Bone marrow (tissue), 2 donors: ENCODE results near the gene SMARCA1.
"Not testable (repeated sequence)": the region's sequence is repeated elsewhere in the genome, so short reads cannot be mapped to it uniquely, and the experiment has no call there.

Source experiments
- DNase-seq, 2 donors: peaks; one replicate each; lab custom pipeline; 2025; lab: John Stamatoyannopoulos, UW

Gene SMARCA1, protein sequence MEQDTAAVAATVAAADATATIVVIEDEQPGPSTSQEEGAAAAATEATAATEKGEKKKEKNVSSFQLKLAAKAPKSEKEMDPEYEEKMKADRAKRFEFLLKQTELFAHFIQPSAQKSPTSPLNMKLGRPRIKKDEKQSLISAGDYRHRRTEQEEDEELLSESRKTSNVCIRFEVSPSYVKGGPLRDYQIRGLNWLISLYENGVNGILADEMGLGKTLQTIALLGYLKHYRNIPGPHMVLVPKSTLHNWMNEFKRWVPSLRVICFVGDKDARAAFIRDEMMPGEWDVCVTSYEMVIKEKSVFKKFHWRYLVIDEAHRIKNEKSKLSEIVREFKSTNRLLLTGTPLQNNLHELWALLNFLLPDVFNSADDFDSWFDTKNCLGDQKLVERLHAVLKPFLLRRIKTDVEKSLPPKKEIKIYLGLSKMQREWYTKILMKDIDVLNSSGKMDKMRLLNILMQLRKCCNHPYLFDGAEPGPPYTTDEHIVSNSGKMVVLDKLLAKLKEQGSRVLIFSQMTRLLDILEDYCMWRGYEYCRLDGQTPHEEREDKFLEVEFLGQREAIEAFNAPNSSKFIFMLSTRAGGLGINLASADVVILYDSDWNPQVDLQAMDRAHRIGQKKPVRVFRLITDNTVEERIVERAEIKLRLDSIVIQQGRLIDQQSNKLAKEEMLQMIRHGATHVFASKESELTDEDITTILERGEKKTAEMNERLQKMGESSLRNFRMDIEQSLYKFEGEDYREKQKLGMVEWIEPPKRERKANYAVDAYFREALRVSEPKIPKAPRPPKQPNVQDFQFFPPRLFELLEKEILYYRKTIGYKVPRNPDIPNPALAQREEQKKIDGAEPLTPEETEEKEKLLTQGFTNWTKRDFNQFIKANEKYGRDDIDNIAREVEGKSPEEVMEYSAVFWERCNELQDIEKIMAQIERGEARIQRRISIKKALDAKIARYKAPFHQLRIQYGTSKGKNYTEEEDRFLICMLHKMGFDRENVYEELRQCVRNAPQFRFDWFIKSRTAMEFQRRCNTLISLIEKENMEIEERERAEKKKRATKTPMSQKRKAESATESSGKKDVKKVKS

DNA sequence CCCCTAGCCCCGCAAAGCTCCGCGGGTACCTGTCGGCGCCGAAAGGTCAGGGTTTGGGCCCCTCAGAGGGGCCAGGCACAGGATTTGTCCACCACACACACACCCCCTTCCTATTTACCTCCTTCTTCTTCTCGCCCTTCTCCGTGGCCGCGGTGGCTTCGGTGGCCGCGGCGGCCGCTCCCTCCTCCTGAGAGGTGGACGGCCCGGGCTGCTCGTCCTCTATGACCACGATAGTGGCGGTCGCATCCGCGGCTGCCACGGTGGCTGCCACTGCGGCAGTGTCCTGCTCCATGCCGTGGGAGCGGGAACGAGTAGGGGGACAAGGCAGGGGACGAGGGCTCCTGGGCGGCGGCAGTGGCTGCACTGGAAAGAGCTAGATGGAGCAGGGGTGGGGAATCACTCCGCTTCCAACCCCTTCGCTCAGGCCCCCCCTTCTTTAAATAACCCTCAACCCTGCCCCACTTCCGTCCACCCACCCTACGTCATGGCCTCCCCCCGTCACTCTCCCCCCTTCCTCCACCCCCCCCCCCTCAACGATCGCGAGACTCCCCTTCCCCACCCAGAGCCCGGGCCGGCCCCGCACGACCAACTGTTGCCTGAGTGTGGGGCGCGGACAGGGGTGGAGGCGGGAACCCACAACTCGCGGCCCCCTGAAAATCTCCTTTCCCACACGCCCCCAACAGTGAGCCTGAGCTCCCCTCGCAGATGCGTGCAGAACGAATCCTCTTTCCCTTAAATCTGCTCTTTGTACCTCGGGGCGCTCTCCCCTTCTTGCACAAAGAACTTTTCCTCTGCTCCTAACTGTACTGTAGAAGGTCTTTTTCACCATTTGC is at the start of gene SMARCA1:
Gene SMARCA1, minus strand, starts transcription at position 412 of the 833 bp plus-strand sequence. Its CDS starts 120 bp downstream, at position 292.
- DNase-seq: no peak

DNA sequence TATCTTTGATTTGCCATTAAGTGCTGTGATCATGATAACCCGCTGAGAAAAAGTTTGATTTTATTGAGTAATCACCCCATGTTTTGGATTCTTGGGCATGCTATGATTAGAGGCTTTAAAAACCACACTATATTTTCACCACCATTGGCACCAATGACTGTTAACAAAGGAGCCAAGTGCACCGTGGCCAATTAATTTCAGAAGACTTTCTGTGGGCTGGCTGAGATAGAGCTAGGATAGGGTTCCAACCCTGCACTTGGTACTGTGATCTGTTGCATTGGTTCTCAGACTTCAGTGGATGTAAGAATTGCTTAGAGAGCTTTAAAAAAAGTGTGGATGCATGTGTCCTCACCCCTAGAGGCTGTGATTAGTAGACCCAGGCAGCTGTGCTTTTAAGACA is 49.1 kb upstream of the SMARCA1 start:
- DNase-seq: no peak

DNA sequence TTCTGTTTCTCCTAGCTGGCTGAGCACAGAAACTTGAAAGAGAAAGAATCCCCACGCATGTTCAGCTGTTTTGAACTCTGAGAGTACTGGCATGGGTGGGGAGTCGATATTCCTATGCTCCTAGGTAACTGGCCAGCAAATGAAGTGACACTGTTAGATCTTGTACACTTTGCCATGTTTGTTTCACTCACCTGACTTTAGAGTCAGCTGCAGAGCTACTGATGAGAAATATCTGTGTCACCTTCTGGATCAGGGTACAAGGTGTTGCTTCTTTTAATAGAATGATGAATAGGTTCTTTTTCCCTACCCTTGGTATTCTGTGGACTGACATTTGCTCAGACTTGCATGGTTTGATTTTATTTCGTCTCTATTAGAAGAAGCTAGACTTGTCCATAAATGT is 45.1 kb upstream of the SMARCA1 start:
- DNase-seq: no peak

DNA sequence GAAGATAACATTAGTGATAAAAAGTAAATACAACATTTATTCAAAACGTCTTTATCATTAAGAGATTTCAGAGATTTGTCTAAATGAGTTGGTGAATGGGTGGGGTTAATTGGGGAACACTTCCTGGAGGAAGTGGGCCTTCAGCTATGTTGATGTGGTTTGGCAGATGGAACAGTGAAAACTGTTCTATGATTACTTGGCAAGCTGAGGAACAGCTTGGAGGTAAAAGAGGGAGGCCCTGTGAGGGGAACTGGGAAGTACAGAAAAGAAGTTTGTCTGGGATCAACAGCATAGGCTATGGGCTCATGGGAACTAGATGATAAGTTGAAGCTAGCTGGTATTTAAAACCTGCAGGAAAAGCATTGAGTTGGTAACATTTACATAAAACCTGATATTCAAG is 42.8 kb upstream of the SMARCA1 start:
- no peak for DNase-seq

DNA sequence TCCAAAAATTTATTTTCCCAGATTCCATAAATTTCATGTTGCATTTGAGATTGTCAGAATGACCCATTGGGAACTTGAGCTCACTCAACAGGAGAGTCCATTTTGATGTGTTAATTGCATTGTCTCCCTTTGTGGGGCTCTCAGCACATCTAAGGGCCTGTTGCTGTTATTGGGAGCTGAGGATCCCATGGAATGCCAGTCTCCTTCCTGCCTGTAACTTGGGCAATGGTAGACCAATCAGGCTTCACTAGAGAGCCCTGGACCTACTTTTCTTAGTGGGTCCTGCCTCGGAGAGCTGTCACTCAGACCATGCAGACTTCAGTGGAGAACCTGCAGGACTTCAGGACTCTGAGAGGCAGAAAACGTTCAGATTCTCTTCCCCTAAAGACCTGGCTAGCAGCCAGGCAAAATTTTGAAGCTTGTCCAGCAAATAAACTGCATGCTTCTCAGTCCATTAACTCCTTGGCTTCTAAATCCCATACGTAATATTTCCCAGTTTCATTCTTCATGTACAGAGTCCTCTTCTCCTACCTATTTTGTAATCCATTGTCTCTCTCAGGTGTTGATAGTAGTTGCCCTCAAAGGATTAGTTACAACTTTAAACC is 41.9 kb upstream of the SMARCA1 start:
- DNase-seq: no peak

DNA sequence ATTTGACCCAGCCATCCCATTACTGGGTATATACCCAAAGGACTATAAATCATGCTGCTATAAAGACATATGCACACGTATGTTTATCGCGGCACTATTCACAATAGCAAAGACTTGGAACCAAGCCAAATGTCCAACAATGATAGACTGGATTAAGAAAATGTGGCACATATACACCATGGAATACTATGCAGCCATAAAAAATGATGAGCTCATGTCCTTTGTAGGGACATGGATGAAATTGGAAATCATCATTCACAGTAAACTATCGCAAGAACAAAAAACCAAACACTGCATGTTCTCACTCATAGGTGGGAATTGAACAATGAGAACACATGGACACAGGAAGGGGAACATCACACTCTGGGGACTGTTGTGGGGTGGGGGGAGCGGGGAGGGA is 41.1 kb upstream of the SMARCA1 start:
- not testable (repeated sequence) for DNase-seq

DNA sequence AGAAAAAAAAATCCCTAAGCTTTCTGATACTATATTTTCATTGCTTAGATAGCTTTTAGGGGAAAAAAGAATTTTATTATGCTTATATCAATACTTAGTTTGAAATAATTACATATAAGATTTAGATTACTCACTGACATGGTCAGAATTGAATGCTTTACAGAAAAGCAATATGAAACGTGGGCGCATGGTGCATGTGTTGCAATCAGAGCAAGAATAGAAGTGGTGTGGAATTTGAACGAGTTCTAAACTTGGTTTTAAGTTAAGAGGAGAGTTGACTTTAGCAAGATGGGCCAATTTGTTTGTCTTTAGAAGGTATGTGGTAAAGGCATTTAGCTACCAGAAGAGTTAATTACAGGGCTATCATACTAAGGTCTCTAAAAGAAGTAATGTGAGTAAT is 38.2 kb upstream of the SMARCA1 start:
- DNase-seq: no peak

DNA sequence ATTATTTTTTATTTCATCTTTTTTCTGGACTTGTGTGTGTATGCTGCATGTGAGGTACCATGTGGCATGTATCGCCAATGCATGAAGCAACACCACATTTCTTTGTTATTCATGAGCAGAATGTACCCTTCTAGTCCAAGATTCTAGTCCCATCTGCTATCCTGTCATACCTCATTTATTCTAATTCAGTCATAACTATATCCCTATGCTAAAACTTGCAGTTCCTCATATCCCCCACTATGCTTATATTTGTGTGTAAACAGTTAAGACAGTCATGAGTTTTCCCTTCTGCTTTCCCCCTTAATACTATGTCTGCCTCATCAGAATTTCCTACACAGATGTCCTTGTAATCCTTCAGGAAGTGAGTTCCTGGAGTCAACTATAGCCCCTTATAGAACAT is 36.5 kb upstream of the SMARCA1 start:
- no peak for DNase-seq

DNA sequence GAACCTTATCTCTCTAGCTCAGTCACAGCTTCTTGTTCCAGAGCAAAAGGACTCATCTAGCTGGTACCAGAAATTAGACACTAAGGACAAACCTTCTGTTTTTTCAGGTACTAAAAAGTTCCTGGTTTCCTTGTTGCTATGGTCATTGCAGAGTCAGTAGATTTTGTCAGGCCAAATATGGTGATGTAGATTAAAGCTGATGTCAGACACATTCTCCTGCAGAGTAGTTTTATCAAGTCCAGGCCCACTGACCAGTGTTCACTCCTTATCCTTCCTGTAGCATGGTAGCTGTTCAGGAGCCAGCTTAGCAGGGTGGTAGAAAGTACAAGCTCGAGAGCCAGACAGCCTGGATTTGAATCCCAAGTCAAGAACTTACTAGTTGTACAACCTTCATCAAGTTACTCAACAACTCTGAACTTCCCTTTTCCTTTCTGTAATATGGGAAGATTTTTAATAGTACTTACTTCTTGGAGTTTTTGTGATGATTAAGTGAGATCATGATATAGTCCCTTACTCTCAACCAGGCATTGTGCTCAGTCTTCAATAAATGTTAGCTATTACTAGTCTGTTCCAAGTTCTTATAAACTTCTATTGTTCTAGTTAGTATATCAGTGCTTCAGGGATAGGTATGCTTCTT is 34.7 kb upstream of the SMARCA1 start:
- no peak for DNase-seq

DNA sequence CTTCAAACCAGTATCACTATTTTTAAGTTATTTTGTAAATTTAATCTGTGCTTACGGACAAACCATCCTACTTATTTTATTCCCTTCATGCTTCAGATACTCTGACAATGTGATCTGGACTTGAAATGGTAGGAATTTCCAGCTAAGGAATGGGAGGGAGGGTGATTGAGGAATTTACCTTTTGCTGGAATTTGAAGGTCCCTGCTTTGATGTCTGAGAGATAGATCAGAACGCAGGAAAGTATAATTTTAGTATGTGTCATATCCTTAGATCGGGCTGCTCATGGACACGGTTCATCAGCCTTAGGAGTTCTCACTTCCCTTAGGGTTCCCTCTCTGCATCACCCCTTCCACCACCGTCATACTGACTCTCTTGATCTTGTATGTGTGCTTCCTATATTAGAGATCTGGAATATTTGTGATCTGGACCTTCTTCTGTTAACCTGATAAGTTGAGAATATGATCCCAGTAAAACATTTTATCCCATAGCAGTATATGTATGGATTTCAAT is 33.6 kb upstream of the SMARCA1 start:
- no peak for DNase-seq

DNA sequence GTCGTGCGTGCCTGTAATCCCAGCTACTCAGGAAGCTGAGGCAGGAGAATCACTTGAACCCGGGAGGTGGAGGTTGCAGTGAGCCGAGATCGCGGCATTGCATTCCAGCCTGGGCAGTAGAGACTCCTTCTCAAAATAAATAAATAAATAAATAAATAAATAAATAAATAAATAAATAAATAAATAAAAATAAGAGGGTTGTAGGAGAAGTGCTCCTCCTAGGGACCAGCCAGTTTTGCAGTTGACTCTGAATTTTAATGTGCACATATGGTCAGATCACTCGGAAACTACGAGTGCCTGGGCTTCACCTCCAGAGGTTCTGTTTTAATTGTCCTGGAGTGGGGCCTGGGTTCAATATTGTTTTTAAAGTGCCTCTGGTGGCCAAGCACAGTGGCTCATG is 31.5 kb upstream of the SMARCA1 start:
- DNase-seq: not testable (repeated sequence)

DNA sequence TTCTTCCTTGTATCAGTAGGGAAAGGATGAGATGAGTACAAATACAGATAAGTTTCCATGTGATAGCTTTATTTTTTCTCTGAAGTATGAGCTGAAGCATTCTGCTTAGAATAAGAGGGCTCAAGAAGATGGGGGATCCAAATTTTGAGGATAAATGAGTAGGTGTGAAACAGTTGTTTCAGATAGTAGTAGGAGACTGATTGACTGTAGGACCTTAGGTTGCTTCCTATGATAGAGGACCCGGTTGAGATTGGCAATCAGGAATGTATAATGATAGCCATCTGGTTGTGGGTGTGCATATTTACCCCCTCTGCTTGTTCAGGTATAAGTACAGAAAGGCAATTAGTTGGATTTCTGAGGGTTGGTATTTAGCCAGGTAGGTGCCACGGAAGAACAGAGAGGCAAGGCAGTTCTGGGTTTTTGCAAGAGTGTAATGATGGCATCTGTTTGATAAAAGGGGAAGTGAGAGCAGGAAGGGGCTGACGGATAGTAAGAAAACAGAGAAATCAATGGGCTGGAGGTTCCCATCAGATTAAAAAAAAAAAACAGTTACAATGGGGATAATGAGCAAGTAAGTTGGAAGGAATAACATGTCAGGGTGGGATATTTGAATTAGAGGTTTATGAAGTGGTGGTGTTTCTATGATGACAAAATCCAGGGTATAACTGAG is 30.5 kb upstream of the SMARCA1 start:
- DNase-seq: peak in 1 of 2 donors; percentile 23

DNA sequence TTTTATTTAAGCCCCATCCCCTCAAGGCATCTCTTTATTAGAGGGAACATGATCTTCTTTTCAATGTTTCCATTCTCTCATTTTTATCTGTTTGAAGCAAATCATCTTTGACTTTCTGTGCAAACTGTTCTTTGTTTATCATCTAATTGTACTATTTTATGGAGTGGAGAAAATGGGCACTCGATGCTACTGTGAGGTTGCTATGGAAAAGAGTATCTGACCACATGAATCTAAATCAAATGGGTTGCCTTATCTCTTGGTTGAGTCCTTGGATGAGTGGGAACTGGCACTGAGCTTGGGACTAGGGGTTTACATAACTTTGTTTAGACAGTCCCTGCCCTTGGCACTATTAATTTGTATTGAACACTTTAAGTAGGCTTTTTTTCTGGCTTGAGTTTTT is 25.8 kb upstream of the SMARCA1 start:
- DNase-seq: no peak

DNA sequence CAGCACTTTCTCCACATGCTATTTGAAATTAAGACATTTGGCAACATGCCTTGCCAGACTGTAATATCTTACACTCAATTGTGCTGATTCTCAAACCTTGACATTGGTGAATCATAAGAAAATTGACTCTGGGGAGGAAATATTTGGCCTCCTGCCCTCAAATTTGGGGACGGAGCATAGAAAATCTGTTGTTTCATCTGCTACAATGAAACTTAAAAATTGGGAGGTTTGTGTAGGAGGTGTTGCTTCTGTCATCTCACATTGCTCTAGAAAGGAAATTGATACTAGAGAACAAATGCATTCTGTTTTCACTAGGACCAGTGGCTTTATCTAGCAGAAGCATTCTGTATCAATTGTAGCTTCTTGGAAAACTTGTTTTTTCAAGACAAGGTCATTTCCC is 22.1 kb upstream of the SMARCA1 start:
- DNase-seq: no peak

DNA sequence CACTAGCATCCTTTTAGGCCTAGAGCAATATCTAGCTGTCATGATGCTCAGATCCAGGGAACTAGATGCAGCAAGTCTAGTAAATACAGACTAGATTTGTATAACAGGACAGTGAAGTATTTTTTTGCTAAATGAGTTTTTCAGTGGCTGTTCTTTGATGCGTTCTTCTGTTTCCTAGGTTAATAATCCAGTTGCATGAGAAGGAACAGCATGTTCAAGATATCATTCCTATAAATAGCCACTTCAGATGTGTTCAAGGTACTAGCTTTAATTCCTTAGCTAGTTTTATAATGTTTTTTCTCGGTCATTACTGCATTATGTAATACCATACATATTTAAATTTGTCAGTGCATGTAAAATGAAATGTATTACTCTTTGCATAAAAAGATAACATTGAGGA is 21.5 kb upstream of the SMARCA1 start:
- no peak for DNase-seq

DNA sequence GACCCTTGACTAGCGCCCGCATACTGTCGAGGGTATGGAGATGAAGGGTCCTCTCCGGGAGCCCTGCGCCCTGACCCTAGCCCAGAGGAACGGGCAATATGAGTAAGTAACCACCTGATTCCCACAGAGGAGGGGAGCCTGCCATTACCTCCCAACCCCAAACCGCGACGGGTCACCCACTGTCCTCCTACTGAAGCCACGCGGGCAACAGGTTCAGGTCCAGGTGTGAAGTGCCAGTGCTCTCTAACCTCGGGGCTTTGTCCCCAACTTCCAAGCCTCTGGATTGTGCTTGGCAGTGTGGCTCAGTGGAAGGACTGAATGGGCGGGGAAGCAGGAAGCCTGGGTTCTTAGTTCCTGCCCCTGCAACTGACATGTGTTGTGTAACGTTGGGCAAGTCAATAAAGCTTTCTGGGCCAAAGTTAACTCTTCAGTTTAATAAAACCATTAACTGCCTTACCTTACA is 17.5 kb upstream of the SMARCA1 start:
- peak in 1 of 2 donors; percentile 8 for DNase-seq

DNA sequence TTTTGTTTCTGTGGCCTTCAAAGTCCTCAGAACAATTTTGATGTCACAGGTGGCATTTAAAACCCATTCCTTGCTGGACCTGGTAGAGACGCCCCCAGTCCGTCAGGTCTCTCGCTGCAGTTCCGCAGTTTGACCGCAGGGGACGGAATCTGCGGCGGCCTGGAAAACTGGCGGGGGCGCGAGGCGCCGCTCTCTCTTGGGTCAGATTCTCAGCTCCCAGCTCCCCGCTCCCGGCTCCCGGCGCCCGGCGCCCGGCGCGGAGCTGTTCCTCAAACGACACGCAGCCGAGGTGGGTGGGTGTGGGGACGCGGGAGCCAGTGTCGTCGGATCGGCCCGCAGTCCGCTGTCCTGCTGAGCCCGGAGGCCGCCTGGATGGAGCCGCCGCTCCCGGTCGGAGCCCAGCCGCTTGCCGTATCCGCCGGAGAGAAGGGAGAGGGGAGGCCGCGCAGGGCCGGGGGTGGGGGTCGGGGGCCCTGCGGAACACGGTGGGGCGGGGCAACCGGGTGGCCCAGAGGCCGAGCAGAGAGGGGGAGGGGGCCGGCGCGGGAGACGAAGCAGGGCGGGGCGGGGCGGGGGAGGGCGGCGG is 16.9 kb upstream of the SMARCA1 start, which contains the start of gene OCRL:
Gene OCRL, plus strand, starts transcription at position 192 of the 586 bp plus-strand sequence. Its CDS starts 181 bp downstream, at position 373.
- DNase-seq: peak; percentile 15 to 22

DNA sequence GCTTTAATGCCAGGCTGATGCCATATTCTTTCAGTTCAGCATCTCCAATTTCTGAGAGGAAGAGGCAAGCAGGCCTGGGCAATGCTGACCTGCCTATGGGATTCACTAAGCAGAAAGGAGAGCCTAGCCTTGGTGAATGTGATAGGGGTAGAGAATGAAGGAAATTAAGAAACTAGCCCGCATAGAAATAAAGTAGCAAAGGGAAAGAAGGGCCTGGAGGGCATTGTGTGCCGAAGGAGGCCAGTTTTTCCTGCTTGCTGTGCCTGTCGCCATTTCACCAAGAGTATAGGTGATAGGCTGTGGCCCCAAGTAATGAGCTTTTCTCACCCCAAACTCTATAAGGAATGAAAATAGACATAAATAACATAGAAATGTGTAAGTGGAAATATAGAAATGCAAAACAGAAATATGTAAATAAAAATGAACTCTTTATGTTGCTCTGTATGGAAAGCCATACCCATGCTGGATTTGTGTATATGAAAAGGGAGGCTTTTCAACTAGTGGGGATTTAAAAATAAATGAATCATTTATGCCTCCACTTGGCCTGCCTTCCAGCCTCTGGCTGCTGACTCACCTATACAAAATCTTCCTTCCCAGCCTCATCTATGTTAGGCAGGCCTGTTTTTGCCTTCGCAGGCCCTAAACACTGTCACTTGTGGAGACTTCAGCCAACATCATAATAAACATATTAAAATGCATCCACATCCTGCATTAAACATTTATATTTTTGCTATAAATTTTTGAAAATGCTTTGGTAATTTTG is 11.7 kb upstream of the SMARCA1 start:
- DNase-seq: no peak

DNA sequence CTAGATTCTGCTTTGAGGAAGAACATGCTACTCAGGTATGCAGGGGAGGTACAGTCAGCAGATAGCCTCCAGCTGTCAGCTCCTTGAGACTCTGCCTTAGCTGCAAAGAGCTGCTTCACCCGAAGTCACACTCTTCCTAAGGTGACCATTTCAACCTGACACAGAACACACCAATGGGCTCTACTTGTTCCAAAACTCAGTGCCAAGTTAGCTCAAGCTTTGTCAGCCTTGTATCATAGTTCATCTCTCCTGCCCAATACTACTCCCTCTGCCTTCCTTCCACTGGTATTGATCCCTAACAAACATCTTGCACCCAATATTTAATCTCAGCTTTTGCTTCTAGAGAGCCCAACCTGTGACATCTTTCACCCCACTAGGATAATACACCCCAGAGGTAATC is 7.8 kb upstream of the SMARCA1 start:
- DNase-seq: no peak
